NCI-H748 treated with DMSO at 0.1 percent for 48 hours (cell line): ENCODE results near the gene SPNS3.

Source experiments
- DNase-seq: peaks from one replicate; lab custom pipeline; 2025; lab: John Stamatoyannopoulos, UW

Gene SPNS3

GRCh38 chr17:4469552-4469951 is 35.8 kb downstream of the SPNS3 start:
- no peak for DNase-seq

GRCh38 chr17:4472286-4472685 is 38.5 kb downstream of the SPNS3 start:
- DNase-seq = no peak

GRCh38 chr17:4474093-4474492 is 40.4 kb downstream of the SPNS3 start:
- DNase-seq = no peak

DNA sequence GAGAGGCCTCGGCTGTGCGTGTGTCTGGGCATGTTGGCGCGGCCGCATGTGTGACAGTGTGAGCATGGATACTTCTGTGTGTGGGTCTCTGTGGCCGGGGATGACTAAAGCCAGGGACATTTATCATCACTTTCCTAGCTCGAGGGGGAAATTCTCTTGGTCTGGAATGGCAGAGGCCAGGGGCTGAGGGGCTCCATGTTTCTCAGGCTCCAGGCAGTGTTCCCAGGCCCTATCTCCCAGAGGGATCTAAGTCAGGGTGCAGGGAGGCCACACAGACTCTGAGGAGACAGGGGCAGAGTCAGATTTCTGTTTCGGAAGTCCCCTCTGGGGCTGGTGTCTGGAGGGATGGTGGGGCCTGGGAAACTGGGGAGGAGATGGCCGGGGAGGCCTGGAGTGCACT is 41.3 kb downstream of the SPNS3 start:
- DNase-seq = no peak

- DNase-seq = no peak
Observed at GRCh38 chr17:4475463-4475862, 41.7 kb downstream of the SPNS3 start.

- DNase-seq = no peak
Observed at GRCh38 chr17:4476017-4476416, 42.3 kb downstream of the SPNS3 start.

GRCh38 chr17:4476511-4477070 is 42.9 kb downstream of the SPNS3 start:
- DNase-seq = no peak

- DNase-seq = no peak
Observed at GRCh38 chr17:4477255-4477791, 43.6 kb downstream of the SPNS3 start.

- no peak for DNase-seq
Observed at GRCh38 chr17:4478318-4478830, 44.6 kb downstream of the SPNS3 start.

DNA sequence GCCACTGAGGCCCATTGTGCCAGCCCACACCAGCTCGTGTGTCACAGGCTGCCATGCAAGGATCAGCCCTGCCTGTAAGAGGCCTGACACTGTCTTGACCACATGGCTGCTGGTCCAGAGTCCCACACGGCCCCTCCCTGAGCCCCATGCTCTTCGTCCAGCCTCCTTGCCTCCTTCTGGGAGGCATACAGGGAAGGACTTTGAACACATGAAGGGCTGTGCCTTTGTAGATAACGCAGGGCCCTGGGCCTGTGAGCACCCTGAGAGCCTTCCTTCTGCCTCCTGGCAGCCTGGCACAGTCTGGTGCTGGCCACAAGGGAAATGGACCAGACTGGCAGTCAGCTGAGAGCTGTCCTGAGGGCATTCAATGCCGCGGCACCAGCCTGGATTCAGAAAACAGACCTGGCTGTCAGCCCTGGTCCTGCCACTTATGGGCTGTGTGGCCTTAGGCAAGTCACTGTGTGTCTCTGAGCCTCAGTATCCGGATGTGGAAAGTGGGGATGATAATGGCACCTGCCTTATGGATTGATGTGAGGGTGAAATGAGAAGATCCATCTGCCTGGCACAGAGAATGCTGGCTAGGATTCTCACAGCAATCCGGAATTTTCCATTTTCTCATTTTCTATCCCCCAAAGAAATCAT is 45.7 kb downstream of the SPNS3 start:
- DNase-seq = no peak

GRCh38 chr17:4479982-4480751 is 46.4 kb downstream of the SPNS3 start:
- no peak for DNase-seq

- no peak for DNase-seq
Observed at GRCh38 chr17:4480929-4481898, 47.5 kb downstream of the SPNS3 start.

DNA sequence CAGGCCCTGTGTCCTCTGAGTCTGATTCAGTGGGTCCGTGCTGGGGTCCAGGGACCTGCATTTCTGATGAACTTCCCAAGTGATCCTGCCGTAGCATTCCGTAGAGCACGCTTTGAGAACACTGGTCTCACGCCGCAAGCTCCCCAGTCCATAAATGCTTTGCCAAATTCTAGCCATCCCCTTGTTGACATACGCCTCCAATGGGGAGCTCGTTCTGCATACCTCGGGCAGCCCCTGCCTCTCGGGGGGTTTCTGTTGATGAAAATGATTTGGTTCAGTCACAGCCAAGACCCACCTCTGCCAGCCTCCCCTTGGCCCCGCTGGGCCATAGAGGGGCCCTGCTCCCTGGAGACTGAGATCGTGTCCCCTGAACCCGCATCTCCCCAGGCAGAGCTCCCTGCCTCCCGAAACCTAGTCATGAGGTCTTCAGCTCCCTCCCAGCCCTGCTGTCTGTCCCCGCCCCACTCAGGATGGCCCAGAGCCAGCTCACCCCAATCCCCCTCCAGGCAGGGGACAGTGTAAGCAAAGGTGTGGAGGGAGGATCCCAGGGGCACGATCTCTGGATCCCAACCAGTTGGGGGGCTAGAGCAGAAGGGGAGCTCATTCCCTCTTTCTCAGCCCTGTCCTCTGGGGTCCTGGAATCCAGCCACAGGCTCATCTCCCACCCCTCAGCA is 48.7 kb downstream of the SPNS3 start:
- no peak for DNase-seq

GRCh38 chr17:4483012-4483840 is 49.5 kb downstream of the SPNS3 start:
- no peak for DNase-seq

DNA sequence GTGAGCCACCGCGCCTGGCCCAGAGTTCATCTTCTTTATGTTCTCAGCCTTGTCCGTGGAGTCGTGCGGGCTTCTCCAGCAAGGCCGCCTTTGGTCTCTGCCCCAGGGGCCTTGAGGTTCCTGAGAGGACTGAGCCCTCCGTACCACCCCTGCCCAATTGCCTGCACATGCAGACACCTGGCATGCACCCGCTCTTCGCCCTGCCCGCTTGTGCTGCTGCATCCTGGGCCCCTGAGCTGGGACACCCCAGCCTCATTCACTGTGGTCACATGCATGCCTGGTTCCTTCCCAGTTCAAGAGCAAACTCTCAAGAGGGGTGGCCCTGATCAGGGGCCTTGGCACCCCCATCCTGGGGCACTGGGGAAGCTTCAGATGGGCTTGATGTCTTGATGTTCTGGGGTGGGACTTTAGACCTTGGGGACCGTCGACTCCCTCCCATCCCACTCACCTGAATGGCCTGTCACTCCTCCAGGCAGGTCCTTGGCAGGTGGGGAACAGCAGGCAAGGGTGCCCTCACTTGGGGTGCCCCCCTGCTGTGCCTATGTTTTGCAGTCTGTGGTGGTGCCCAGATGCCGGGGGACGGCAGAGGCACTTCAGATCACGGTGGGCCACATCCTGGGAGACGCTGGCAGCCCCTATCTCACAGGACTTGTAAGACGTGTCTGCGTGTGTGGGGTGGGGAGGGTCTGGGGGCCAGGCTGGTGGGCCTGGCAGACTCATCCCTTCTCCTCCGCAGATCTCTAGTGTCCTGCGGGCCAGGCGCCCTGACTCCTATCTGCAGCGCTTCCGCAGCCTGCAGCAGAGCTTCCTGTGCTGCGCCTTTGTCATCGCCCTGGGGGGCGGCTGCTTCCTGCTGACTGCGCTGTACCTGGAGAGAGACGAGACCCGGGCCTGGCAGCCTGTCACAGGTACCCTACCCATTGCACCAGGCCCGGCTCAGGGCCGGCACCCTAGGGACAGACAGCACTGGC is 52.2 kb downstream of the SPNS3 start:
- no peak for DNase-seq

DNA sequence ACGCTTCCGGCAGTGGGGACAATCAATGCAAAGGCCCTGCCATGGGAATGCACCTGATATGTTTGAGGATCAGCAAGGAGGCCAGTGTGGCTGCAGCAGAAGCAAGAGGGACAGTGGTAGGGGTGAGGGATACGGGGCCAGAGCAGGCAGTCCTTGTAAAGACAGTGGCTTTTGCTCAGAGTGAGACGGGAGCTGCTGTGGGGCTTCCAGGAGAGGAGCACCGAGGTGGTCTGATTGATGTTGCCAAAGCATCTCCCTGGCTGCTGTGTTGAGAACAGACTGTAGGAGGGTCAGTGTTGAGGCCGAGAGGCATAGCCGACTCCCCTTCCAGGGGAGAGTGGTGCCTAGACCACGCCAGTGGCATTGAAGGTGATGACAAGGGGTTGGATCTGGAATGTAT is 53.6 kb downstream of the SPNS3 start:
- no peak for DNase-seq

- DNase-seq = no peak
Observed at GRCh38 chr17:4487820-4488716, 54.3 kb downstream of the SPNS3 start.

DNA sequence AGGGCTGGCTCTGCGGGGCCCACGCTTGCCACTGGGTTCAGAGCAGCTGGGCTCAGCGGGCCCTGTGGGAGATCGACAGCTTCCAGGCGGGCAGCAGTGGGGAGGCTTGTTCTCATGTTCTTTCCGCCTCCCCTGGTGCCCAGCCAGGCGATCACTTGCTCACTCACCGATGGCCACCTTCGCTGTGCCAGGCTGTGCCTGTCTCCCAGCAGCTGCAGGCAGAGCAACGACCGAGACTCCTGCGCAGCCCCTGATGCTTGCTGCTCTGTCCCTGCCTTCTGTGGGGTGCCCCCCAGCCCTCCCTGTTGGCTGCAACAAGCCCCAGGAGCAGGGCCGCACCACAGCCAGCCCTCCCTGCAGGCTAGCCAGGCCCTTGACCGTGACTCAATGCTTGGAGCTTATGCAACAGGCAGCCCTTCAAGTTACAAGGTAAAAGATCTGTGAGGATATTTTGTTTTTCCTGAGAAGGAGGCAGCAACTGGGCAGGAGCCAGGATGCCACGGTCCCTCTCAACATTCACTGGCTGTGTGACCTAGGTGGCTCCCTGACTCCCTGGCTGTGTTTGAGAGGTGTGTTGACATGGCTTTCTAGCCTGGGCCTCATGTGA is 55.4 kb downstream of the SPNS3 start:
- no peak for DNase-seq
